NCI-H1417 treated with DMSO at 0.1 percent for 48 hours (cell line): ENCODE measurements around the gene PHF14.
"Not testable (repeated sequence)": the region's sequence is repeated elsewhere in the genome, so short reads cannot be mapped to it uniquely, and the experiment has no call there.

Experiments
- DNase-seq: peaks from one replicate; lab custom pipeline; 2025; lab: John Stamatoyannopoulos, UW

PHF14 gene

GRCh38 chr7:10990748-10991147 is 17.1 kb downstream of the PHF14 start:
- not testable (repeated sequence) for DNase-seq

GRCh38 chr7:10995482-10996166 is 22.0 kb downstream of the PHF14 start:
- not testable (repeated sequence) for DNase-seq

- no peak for DNase-seq
Measured at GRCh38 chr7:10998996-10999757, 25.5 kb downstream of the PHF14 start.

- no peak for DNase-seq
Measured at GRCh38 chr7:11005202-11005601, 31.5 kb downstream of the PHF14 start.

GRCh38 chr7:11006291-11006690 is 32.6 kb downstream of the PHF14 start:
- no peak for DNase-seq

- no peak for DNase-seq
Measured at GRCh38 chr7:11009631-11010030, 36.0 kb downstream of the PHF14 start.

GRCh38 chr7:11021468-11021867 is 47.8 kb downstream of the PHF14 start:
- no peak for DNase-seq

GRCh38 chr7:11026452-11027359 is 53.0 kb downstream of the PHF14 start:
- DNase-seq = no peak

GRCh38 chr7:11035661-11036060 is 62.0 kb downstream of the PHF14 start:
- no peak for DNase-seq

- DNase-seq = no peak
Measured at GRCh38 chr7:11039974-11040373, 66.3 kb downstream of the PHF14 start.

GRCh38 chr7:11054033-11054432 is 80.4 kb downstream of the PHF14 start:
- no peak for DNase-seq

GRCh38 chr7:11060893-11061292 is 87.2 kb downstream of the PHF14 start:
- no peak for DNase-seq

GRCh38 chr7:11062110-11062509 is 88.4 kb downstream of the PHF14 start:
- no peak for DNase-seq

GRCh38 chr7:11069591-11069990 is 95.9 kb downstream of the PHF14 start:
- no peak for DNase-seq

GRCh38 chr7:11077816-11078215 is 104.1 kb downstream of the PHF14 start:
- no peak for DNase-seq

GRCh38 chr7:11078247-11078834 is 104.7 kb downstream of the PHF14 start:
- no peak for DNase-seq

- no peak for DNase-seq
Measured at GRCh38 chr7:11079907-11080306, 106.2 kb downstream of the PHF14 start.

- no peak for DNase-seq
Measured at GRCh38 chr7:11082121-11082520, 108.4 kb downstream of the PHF14 start.

- DNase-seq = no peak
Measured at GRCh38 chr7:11082552-11083213, 109.0 kb downstream of the PHF14 start.

- DNase-seq = no peak
Measured at GRCh38 chr7:11083214-11083568, 109.5 kb downstream of the PHF14 start.

GRCh38 chr7:11104578-11104977 is 130.9 kb downstream of the PHF14 start:
- DNase-seq = no peak

GRCh38 chr7:11109659-11110058 is 136.0 kb downstream of the PHF14 start:
- DNase-seq = no peak
